ENCODE data around the gene ALG2. TPM values are rescaled to one million over a fixed set of nuclear protein-coding genes. Genes with fewer than 3 reads are reported as not detected.

ALG2 gene
- total and polyA plus RNA-seq, 2 of the 4 experiments (the other 2 are of a cell fraction) = 36.4 to 38.4 TPM

DNA sequence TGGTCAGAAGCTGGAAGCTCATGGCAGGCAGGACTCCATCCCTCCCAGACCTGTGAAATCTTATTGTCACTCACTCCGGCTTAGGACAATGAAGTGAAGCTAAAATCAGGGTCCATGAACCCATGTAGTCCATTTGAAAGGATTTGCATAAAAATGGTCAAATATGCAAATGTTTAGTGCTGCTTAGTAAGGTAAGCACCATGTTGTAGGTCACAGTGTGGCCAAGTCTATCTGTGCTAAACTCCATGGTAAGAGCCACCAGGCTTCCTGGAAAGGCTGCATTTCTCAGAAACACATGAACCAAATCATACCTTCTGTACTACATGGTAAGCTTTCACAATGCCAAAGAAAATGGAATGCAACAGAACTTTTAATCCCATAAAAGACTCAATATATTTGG is 5.7 kb downstream of the ALG2 start:
- DNase-seq (no peak), ATAC-seq (ENCODE audit: low read depth) (no peak)
- no peak overlapping the region for H2AK9ac ChIP-seq (replicated peaks; ENCODE audit: low read depth, low read length, poor library complexity)
- dilution Hi-C loops (cut with HindIII; ENCODE audit: low sequenced_read_pairs, unreplicated experiment) (no loop called here), in situ Hi-C loops (cut with MboI; ENCODE audit: low sequenced_read_pairs) (no loop called here), intact Hi-C loops (cut with micrococcal nuclease) (no loop called here)
- H3K9ac ChIP-seq (ENCODE audit: low read depth, low read length) = no peak overlapping the region
- no TSS peak for BruUV-seq (replicated peaks)
- peaks cover 35% of the 10 kb centered on the region for H4K20me1 ChIP-seq (ENCODE audit: insufficient read depth, low read length)
- no peak overlapping the region for H3K4me2 ChIP-seq (ENCODE audit: low read depth, low read length)
- H3K4me3 ChIP-seq (ENCODE audit: insufficient read depth, low read depth, low read length) = no peak overlapping the region
- no peak overlapping the region for H3K18ac ChIP-seq (ENCODE audit: low read depth, low read length)
- H2AK5ac ChIP-seq (ENCODE audit: low read depth, low read length) = no peak overlapping the region
- H3K27ac ChIP-seq (ENCODE audit: insufficient read depth, low read length) = no peak overlapping the region
- CTCF ChIA-PET = no interaction called here
- no peak overlapping the region for H2BK20ac ChIP-seq (ENCODE audit: low read depth, low read length)
- H3K36me3 ChIP-seq (ENCODE audit: control insufficient read depth, insufficient read depth, low read length) = peaks cover 15% of the 10 kb centered on the region
- H3K4me1 ChIP-seq (ENCODE audit: control insufficient read depth, insufficient read depth, low read length) = no peaks in the 10 kb centered on the region; the same call in 1 of the 2 replicates
- H4K8ac ChIP-seq (ENCODE audit: low read depth in 2 of 2, low read length in 2 of 2) = no peak overlapping the region
- H4K91ac ChIP-seq (ENCODE audit: insufficient read depth, low read depth, low read length) = no peak overlapping the region
- H2AFZ ChIP-seq (replicated peaks; ENCODE audit: low read length, poor library complexity) = no peak overlapping the region
- no peak overlapping the region for H3K56ac ChIP-seq (ENCODE audit: extremely low read depth, insufficient read depth, low read length)
- no peak overlapping the region for H3K14ac ChIP-seq (replicated peaks; ENCODE audit: low read depth, low read length)
- no peaks in the 10 kb centered on the region for H3K27me3 ChIP-seq (ENCODE audit: control insufficient read depth, insufficient read depth, low read length)
- no peak overlapping the region for H2BK5ac ChIP-seq (ENCODE audit: low read depth, low read length, poor library complexity, severe bottlenecking)
- peaks cover 30 to 55% of the 10 kb centered on the region in 2 experiments for H3K79me1 ChIP-seq (ENCODE audit: low read depth in 1 of 2, low read length in 2 of 2)
- no peak overlapping the region for H3K4ac ChIP-seq (ENCODE audit: low read depth, low read length)
- H2BK120ac ChIP-seq (ENCODE audit: low read depth, low read length) = no peak overlapping the region
- H4K5ac ChIP-seq (ENCODE audit: low read depth, low read length) = no peak overlapping the region
- H3K9me1 ChIP-seq (ENCODE audit: insufficient read depth, low read length) = peaks cover 3% of the 10 kb centered on the region; the same call in 1 of the 2 replicates
- no peak overlapping the region for H3K23ac ChIP-seq (ENCODE audit: low read depth, low read length)
- no peak overlapping the region for H2BK15ac ChIP-seq (ENCODE audit: low read depth, low read length)
- peaks cover 6% of the 10 kb centered on the region for H3K9me3 ChIP-seq (ENCODE audit: control insufficient read depth, insufficient read depth, low read length)
- POLR2A ChIA-PET (ENCODE audit: unreplicated experiment) = no interaction called here
- TF ChIP-seq NFE2L2 (IDR thresholded peaks at IDR 0.05; ENCODE audit: low read depth, low read length) = no peak
- TF ChIP-seq MAZ (IDR thresholded peaks at IDR 0.05; ENCODE audit: borderline replicate concordance, low read depth, low read length) = no peak
- TF ChIP-seq, protein P1, sequence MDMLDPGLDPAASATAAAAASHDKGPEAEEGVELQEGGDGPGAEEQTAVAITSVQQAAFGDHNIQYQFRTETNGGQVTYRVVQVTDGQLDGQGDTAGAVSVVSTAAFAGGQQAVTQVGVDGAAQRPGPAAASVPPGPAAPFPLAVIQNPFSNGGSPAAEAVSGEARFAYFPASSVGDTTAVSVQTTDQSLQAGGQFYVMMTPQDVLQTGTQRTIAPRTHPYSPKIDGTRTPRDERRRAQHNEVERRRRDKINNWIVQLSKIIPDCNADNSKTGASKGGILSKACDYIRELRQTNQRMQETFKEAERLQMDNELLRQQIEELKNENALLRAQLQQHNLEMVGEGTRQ (IDR thresholded peaks at IDR 0.05; ENCODE audit: low read depth, low read length) = no peak
- no peak for TF ChIP-seq RFX5 (IDR thresholded peaks at IDR 0.05; ENCODE audit: low read depth, low read length)
- TF ChIP-seq, protein P2, sequence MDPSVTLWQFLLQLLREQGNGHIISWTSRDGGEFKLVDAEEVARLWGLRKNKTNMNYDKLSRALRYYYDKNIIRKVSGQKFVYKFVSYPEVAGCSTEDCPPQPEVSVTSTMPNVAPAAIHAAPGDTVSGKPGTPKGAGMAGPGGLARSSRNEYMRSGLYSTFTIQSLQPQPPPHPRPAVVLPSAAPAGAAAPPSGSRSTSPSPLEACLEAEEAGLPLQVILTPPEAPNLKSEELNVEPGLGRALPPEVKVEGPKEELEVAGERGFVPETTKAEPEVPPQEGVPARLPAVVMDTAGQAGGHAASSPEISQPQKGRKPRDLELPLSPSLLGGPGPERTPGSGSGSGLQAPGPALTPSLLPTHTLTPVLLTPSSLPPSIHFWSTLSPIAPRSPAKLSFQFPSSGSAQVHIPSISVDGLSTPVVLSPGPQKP (IDR thresholded peaks at IDR 0.05; ENCODE audit: borderline replicate concordance, low read depth, low read length) = no peak
- no peak for TF ChIP-seq MXI1 (IDR thresholded peaks at IDR 0.05; ENCODE audit: borderline replicate concordance, low read depth, low read length)
- TF ChIP-seq, protein P3, sequence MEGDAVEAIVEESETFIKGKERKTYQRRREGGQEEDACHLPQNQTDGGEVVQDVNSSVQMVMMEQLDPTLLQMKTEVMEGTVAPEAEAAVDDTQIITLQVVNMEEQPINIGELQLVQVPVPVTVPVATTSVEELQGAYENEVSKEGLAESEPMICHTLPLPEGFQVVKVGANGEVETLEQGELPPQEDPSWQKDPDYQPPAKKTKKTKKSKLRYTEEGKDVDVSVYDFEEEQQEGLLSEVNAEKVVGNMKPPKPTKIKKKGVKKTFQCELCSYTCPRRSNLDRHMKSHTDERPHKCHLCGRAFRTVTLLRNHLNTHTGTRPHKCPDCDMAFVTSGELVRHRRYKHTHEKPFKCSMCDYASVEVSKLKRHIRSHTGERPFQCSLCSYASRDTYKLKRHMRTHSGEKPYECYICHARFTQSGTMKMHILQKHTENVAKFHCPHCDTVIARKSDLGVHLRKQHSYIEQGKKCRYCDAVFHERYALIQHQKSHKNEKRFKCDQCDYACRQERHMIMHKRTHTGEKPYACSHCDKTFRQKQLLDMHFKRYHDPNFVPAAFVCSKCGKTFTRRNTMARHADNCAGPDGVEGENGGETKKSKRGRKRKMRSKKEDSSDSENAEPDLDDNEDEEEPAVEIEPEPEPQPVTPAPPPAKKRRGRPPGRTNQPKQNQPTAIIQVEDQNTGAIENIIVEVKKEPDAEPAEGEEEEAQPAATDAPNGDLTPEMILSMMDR (conservative IDR thresholded peaks at IDR 0.05; ENCODE audit: low read depth, low read length) = no peak
- TF ChIP-seq RAD21 (IDR thresholded peaks at IDR 0.05; ENCODE audit: low read length) = no peak
- no peak for TF ChIP-seq CHD1 (IDR thresholded peaks at IDR 0.05; ENCODE audit: low read depth, low read length)
- TF ChIP-seq BHLHE40 (IDR thresholded peaks at IDR 0.05; ENCODE audit: low read depth, low read length) = no peak
- no peak for TF ChIP-seq FOS (IDR thresholded peaks at IDR 0.05; ENCODE audit: low read depth, low read length)
- no peak for TF ChIP-seq SMC3 (IDR thresholded peaks at IDR 0.05; ENCODE audit: low read depth, low read length)
- TF ChIP-seq POLR2A (IDR thresholded peaks at IDR 0.05; ENCODE audit: low read depth, low read length) = no peak
- no peak for TF ChIP-seq MAFK (IDR thresholded peaks at IDR 0.05; ENCODE audit: low read depth, low read length)
- no peak for TF ChIP-seq RCOR1 (IDR thresholded peaks at IDR 0.05; ENCODE audit: insufficient replicate concordance, low read length)
- no peak for TF ChIP-seq CEBPB (IDR thresholded peaks at IDR 0.05; ENCODE audit: low read depth, low read length)
- WGBS, 2 experiments (ENCODE audit: extremely low coverage in 2 of 2, insufficient read length in 1 of 2) = no CpG with 5 or more reads among the region's 1 CpG
